ES-I3 (cell line): ENCODE measurements around the gene PRSS12.
A peak's percentile ranks its signal among the peaks of the same experiment; 100 is the strongest.

ENCODE experiments used
- H3K36me3 ChIP-seq: 2 replicates; pipeline ENCODE4 v1.6.1; 2013; ENCODE audit warnings: mild to moderate bottlenecking, low read length, control low read depth, moderate library complexity; ENCODE audit not compliant: insufficient read depth
- H3K4me1 ChIP-seq: 2 replicates; pipeline ENCODE4 v1.6.1; 2013; ENCODE audit warnings: mild to moderate bottlenecking, control low read depth, low read length; ENCODE audit not compliant: insufficient read depth
- H3K9ac ChIP-seq: 2 replicates; pipeline ENCODE4 v1.6.1; 2013; ENCODE audit warnings: low read depth, mild to moderate bottlenecking, low read length, moderate library complexity
- H3K9me3 ChIP-seq: 2 replicates; pipeline ENCODE4 v1.6.1; 2013; ENCODE audit warnings: mild to moderate bottlenecking, low read length, moderate library complexity; ENCODE audit not compliant: control insufficient read depth, insufficient read depth

The PRSS12 gene

DNA sequence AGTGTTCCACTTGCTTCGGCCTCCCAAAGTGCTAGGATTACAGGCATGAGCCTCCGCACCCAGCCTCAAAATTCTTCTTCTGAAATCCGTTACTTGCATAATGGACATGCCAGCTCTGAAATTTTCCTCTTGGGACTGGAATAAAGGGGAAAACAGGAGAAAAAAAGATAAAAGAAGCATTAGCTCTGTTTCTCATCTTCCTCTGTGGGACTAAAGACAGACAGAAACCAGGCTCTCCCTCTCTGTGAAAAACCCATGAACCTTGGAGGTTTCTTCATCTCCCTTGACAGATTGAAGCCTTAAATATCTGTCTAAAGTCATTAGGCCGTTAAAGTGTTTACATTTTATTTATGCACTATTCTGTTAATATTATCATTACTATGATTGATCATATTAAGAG lies 19.4 kb upstream of the PRSS12 start:
- Histone ChIP-seq H3K9ac (no peak overlapping the region), H3K36me3 (no peaks in the 10 kb centered on the region), H3K4me1 (no peaks in the 10 kb centered on the region), H3K9me3 (no peaks in the 10 kb centered on the region)

DNA sequence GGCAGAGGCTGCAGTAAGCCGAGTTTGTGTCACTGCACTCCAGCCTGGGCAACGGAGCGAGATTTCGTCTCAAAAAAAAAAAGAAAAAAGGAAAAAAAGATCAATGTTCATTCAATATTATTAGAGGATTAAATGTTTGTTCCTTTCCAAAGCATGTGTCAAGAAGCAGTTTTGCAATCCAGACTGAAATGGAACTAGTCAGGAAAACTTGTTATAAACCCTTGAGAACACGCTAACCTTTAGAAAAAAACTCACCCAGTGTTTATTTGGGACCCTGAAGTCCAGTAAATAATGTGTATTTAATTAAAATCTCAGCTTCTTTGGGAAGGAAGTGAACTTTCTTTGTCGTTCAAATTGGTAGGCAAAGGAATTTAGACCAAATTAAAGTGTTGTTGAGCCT lies 16.4 kb upstream of the PRSS12 start:
- no peaks in the 10 kb centered on the region for H3K9me3 ChIP-seq
- H3K9ac ChIP-seq, result no peak overlapping the region
- no peaks in the 10 kb centered on the region for H3K4me1 ChIP-seq
- no peaks in the 10 kb centered on the region for H3K36me3 ChIP-seq

DNA sequence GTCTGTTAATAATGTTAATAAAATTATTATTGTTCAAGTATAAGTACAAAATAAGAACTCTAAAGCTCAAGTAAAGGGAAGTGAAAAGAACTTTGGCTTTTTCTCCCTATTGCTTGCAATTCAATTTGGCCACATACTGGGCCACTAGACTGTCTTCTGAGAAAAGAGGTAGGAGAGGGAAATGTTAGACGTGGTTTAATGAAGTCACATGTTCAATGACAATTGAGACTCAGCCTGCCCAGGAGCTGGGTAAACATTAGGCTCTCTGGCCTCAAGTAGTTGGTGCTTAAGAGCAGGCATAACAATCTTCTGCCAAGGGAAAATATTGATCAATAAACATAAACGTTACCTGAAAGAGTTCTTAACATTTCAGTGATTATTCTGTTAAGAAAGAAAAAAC lies 15.1 kb upstream of the PRSS12 start:
- Histone ChIP-seq H3K36me3 (no peaks in the 10 kb centered on the region), H3K9ac (no peak overlapping the region), H3K4me1 (peaks cover 3% of the 10 kb centered on the region; the same call in 1 of the 2 replicates), H3K9me3 (no peaks in the 10 kb centered on the region)

DNA sequence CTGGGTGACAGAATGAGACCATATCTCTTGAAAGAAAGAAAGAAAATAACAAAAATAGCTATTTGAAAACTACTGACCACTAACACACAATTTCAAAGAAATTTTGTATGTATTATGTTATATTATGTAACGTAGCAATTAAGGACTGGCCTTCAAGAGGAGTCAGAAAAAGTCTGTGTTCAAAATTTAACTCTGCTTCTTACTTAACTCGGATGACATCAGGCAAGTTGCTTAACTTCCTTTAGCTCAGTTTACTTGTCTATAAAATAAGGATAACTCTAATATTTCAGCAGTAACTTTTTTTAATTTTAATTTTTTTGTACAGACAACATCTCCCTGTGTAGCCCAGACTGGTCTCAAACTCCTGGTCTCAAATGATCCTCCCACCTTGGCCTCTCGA lies 14.6 kb upstream of the PRSS12 start:
- H3K4me1 ChIP-seq, result peaks cover 9% of the 10 kb centered on the region; the same call in 1 of the 2 replicates
- H3K9me3 ChIP-seq, result no peaks in the 10 kb centered on the region
- H3K36me3 ChIP-seq, result no peaks in the 10 kb centered on the region
- H3K9ac ChIP-seq, result no peak overlapping the region

DNA sequence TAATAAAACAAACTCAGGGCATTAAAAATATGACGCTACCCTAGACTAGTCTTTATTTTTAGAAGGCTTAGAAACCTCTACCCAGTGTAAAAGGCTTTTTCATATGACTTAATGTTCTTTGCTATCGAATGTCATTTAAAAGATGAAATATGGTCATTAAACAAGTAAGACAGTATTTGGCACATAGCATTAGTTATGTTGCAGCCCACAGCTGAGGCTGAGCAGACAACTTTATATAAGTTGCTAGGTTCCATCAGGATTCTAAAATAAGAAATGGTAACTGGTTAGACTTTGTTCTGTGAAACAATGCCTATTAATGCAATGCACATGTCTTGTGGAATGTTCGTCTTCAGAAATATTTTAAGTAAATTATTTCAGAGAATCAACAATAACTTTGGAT lies 10.4 kb upstream of the PRSS12 start:
- peaks cover 14% of the 10 kb centered on the region; the same call in 1 of the 2 replicates for H3K4me1 ChIP-seq
- no peaks in the 10 kb centered on the region for H3K9me3 ChIP-seq
- H3K9ac ChIP-seq, result no peak overlapping the region
- no peaks in the 10 kb centered on the region for H3K36me3 ChIP-seq

DNA sequence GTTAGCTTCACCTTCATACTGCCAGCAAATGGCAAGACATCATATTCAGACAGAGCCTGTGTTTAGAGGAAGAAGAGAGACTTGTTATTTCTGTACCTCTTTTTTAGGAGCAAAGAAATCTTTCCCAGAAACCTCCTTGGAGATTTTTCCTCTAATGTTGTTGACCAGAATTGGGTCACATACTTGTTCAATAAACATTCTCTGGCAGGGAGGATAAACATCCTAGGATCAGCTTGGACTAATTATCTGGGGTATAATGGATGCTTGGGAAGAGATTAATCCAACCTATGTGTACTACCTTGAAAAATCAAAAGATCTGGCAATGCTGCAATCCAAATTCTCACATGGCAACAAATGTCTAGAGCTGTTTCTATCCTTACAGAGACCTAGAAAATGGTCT lies 8.4 kb upstream of the PRSS12 start:
- peaks cover 17% of the 10 kb centered on the region; the same call in 1 of the 2 replicates for H3K4me1 ChIP-seq
- no peaks in the 10 kb centered on the region for H3K9me3 ChIP-seq
- no peak overlapping the region for H3K9ac ChIP-seq
- H3K36me3 ChIP-seq, result no peaks in the 10 kb centered on the region

DNA sequence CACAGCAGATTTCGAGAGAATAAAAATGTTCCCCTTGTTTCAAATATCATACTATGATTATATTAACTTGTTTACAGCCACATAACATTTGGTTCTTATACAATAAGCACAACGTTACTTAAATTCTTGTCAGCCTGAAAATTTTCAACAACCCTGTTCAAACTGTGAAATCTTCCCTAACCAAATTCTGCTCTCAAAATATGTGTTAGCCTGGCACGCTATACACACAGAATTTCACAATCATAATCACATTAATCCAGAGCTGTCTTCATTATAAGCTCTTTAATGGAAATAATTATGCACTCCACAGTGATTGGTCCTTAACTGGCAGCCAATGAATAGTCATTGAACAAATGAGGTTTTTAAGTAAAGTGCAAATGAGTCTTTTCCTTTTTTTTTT lies 7.3 kb upstream of the PRSS12 start:
- Histone ChIP-seq H3K36me3 (no peaks in the 10 kb centered on the region), H3K9me3 (no peaks in the 10 kb centered on the region), H3K4me1 (peaks cover 17% of the 10 kb centered on the region; the same call in 1 of the 2 replicates), H3K9ac (no peak overlapping the region)

DNA sequence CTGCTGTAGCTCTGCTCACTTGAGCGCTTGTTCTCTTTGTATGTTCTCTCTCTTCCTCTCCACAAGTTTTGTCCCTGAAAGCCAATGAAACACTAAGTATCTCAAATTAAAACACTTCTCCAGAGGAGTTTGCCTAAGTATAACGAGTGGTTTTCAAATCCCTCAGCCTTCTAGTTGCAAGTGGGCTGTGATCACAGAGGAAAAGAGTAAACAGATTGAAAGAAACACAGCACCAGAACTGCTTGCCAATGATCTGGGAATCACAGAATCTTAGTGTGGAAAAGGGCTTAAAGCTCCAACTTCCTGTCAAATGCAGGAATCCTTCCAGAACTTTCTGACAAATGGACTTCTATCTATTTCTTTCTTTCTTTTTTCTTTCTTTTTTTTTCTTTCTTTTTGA lies 4.8 kb upstream of the PRSS12 start:
- no peaks in the 10 kb centered on the region for H3K36me3 ChIP-seq
- no peaks in the 10 kb centered on the region for H3K9me3 ChIP-seq
- H3K4me1 ChIP-seq, result peaks cover 11% of the 10 kb centered on the region; the same call in 1 of the 2 replicates
- no peak overlapping the region for H3K9ac ChIP-seq

DNA sequence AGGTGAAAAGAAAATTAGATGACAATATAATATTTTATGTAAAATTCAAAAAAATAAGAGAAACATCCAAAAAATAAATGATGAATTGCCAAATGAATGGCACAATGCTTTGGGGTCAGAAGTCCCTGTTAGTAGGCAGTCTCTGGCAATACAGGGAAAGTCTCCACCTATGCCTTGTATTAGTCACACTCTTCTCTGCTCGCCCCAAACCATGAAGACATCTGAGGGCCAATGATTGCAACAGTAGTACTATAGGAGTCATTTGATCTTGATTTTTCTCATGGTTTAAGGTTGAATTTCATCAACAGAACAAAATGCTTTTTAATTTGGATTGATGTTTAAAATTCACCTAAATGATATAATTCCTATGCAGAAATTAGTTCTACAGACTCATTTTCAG lies 3.9 kb upstream of the PRSS12 start:
- no peaks in the 10 kb centered on the region for H3K9me3 ChIP-seq

DNA sequence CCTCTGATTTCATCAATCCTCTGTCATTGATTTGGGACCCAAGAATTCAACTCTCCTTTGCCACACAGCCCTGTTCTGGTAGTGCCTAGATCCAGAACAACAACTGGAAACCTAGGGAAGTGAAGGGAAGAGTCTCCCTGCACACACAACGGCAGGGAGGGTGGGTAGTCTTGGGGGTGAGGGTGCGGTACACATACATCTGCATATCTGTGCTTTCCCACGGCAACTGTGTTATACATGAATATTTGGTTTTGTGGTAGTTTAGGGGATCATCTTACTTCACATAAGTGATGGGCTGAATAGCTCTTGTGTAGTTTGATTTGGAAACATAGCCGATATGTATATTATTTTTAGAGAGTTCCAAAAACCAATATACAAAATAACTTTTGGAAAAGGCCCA lies 3.3 kb upstream of the PRSS12 start:
- H3K4me1 ChIP-seq, result 0 out of 2 replicates have a peak, but pooled peaks cover 4% of the 10 kb centered on the region
- no peaks in the 10 kb centered on the region for H3K9me3 ChIP-seq
- no peak overlapping the region for H3K9ac ChIP-seq
- H3K36me3 ChIP-seq, result no peaks in the 10 kb centered on the region

More for the DNA sequence above, 3.9 kb upstream of the PRSS12 start:
- H3K36me3 ChIP-seq, result no peaks in the 10 kb centered on the region
- no peak overlapping the region for H3K9ac ChIP-seq
- 0 out of 2 replicates have a peak, but pooled peaks cover 4% of the 10 kb centered on the region for H3K4me1 ChIP-seq

DNA sequence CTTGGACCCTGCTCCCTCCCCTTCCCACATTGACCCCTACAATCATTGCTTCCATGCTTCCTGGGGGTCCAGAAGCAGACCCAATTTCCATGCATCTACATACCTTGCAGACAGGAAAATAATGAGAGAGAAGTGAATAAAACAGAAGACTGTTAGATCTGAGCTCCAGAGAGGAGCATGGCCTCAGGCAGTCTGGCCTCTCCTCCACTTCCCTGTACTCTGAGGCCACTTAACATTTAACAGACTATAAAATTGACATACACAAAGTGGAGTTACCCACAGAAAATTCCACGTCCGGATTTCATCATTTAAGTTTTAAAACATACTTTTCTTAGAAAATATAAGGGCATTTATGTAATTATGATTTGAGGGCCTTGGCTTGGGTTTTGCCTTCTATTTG lies 2.1 kb upstream of the PRSS12 start:
- Histone ChIP-seq H3K36me3 (no peaks in the 10 kb centered on the region), H3K9me3 (no peaks in the 10 kb centered on the region), H3K4me1 (0 out of 2 replicates have a peak, but pooled peaks cover 4% of the 10 kb centered on the region), H3K9ac (no peak overlapping the region)

DNA sequence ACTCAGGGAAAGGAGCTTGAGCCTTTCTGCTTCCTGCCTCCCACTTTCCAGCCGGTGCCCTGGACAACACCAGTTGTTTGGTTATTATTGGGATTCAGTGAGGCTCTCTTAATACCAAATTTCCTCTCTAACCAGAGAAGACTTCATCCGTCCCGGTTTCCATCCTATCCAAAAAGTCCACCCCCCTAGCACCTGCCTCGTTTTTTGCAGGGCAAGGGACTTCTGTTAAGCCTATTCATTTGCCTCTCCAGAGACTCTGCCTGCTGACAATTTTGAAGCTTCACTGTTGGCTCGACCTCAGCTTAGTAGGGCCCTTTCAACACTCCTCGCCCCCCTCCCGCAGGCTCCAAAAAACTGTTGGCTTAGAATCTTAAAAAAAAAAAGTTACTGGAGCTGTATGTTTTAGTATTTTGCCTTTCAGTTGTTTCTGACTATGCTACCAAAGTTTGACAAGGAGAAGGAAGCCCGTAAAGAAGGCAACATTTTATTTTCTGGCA lies 779 bp upstream of the PRSS12 start:
- Histone ChIP-seq H3K36me3 (no peaks in the 10 kb centered on the region), H3K9me3 (no peaks in the 10 kb centered on the region), H3K4me1 (0 out of 2 replicates have a peak, but pooled peaks cover 4% of the 10 kb centered on the region), H3K9ac (peak overlapping the region; percentile 74; the same call in 1 of the 2 replicates)

DNA sequence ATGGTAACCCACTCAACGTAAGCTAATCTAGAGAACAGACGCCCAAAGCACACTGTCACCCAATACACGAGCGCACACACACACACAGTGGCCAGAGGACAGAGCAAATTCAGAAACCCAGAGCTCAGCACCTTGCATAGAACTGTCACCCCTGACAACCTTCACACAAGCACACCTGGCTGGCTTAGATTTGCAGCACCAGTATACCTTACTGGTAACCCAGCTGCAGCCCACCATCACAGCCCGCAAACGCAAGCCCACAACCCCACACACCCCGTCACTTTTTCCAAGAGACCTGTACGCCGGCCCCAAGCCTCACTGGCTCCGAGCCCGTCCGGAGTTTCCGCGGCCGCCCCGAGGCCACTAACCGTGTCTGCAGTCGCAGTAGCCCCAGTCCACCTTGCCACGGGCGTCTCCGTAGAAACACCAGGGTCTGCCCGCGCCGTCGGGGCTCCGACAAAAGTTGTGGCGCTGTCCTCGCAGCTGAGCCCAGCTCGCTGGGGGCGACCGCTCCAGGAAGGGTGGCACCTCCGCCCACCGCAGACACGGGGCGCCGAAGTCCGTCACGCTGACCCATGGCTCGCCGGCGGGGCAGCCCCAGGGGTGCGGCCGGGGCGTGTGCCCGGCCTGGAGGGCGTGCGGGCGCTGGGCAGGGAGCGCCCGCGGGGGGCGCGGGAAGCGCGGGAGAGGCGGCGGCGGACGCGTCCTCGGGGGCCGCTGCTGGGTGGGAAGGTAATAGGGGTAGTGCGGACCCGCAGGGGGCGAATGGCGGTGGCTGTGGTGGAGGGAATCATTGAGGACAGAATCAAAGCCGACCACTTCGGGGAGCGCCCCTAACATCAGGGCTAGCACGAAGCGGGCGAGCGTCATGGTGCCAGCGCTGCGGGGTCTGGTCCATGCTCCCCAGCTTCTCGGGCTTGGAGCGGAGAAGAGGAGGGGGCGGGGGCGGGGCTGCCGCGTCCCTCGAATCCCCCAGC lies 664 bp downstream of the PRSS12 start:
- Histone ChIP-seq H3K36me3 (no peaks in the 10 kb centered on the region), H3K4me1 (0 out of 2 replicates have a peak, but pooled peaks cover under 1% of the 10 kb centered on the region), H3K9ac (peak overlapping the region; percentile 74), H3K9me3 (no peaks in the 10 kb centered on the region)

DNA sequence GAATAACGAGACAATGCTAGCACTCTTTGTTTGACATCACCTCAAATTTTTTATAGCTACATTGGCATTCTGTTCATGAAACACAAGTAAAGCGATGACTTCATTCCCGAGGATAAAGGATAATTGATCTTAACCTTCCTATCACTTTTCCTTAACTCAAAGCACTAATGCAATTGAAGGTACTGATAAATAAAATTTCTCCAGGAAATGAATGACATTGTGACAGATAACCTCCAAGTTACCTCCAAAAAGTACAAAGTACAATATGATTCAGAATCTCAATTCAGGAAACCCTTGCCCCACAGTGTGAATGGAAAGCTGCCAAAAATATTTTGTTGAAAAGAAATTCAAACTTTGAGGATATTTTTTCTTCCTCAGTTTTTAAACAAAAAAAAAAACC lies 1.8 kb downstream of the PRSS12 start:
- Histone ChIP-seq H3K9ac (no peak overlapping the region), H3K4me1 (no peaks in the 10 kb centered on the region), H3K9me3 (no peaks in the 10 kb centered on the region), H3K36me3 (no peaks in the 10 kb centered on the region)

DNA sequence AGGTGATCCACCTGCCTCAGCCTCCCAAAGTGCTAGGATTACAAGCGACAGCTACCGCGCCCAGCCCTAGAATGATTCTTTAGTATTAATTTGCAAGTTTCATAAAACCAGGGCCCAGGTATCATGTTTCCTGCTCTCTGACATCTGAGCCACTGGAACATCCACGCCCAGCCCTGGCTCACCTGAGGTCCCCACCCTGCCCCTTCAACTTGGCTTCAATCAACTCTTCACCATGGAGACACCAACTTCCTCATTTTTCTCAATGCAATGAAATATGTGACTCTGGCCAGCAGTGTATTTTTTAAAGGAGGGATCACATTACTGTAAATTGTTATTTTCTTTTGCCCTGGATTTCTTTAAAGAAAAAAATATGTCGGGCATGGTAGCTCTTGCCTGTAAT lies 3.9 kb downstream of the PRSS12 start:
- no peaks in the 10 kb centered on the region for H3K36me3 ChIP-seq
- H3K9me3 ChIP-seq, result no peaks in the 10 kb centered on the region
- no peaks in the 10 kb centered on the region; the same call in 1 of the 2 replicates for H3K4me1 ChIP-seq

More for the DNA sequence above, 3.9 kb downstream of the PRSS12 start:
- H3K9ac ChIP-seq, result no peak overlapping the region
